Caco-2 (cell line): ENCODE results near the gene ADCY10. TPM values are rescaled to one million over a fixed set of nuclear protein-coding genes. Genes with fewer than 3 reads are reported as not detected.

Source experiments
- BruUV-seq: library from RNA; stranded (reverse); fragments of 400-500 nt; replicated peaks from 2 replicates; lab custom pipeline; 2021; lab: Mats Ljungman, UMichigan
- CTCF ChIA-PET: fragments of 300-600 bp; sonication (Branson Sonifier 250); formaldehyde crosslinking; loops from one replicate; lab custom pipeline; 2022; ENCODE audit warnings: antibody characterized with exemption; lab: Charles Lee
- POLR2A ChIA-PET: fragments of 300-600 bp; sonication (Branson Sonifier 250); formaldehyde crosslinking; loops from one replicate; lab custom pipeline; 2022; ENCODE audit warnings: antibody characterized with exemption; lab: Charles Lee
- DNase-seq, 2 experiments: peaks; one replicate each; pipeline versions ENCODE4 v3.0.0 to v3.0.0-alpha.2; 2020 to 2022
- H3K27me3 ChIP-seq: replicated peaks from 2 replicates; pipeline ENCODE4 v1.6.0; 2011; ENCODE audit warnings: low read length; ENCODE audit not compliant: control insufficient read depth, insufficient read depth
- H3K36me3 ChIP-seq: 2 replicates; pipeline ENCODE4 v1.5.1; 2011; ENCODE audit warnings: low read length; ENCODE audit not compliant: control insufficient read depth, insufficient read depth
- H3K4me1 ChIP-seq: fragments of 250-450 bp; sonication (Bioruptor Pico); 2 replicates; pipeline ENCODE4 v1.5.1; 2020; ENCODE audit warnings: mild to moderate bottlenecking
- H3K4me3 ChIP-seq: 2 replicates; pipeline ENCODE4 v1.5.1; 2011; ENCODE audit warnings: low read depth, mild to moderate bottlenecking, control low read depth, low read length
- H3K9me3 ChIP-seq: fragments of 250-450 bp; sonication (Bioruptor Pico); 2 replicates; pipeline ENCODE4 v1.5.1; 2020; ENCODE audit warnings: mild to moderate bottlenecking, moderate library complexity
- H3K27ac Mint-ChIP-seq: one replicate; pipeline ENCODE4 v1.8.0; 2022; ENCODE audit warnings: mixed read lengths; ENCODE audit not compliant: unreplicated experiment
- H3K27me3 Mint-ChIP-seq: one replicate; pipeline ENCODE4 v1.8.0; 2022; ENCODE audit warnings: mixed read lengths; ENCODE audit not compliant: insufficient read depth, unreplicated experiment
- H3K36me3 Mint-ChIP-seq: one replicate; pipeline ENCODE4 v1.8.0; 2022; ENCODE audit warnings: mild to moderate bottlenecking, mixed read lengths; ENCODE audit not compliant: insufficient read depth, unreplicated experiment
- H3K4me1 Mint-ChIP-seq: one replicate; pipeline ENCODE4 v1.8.0; 2022; ENCODE audit warnings: low read depth, mixed read lengths; ENCODE audit not compliant: unreplicated experiment
- H3K4me3 Mint-ChIP-seq: one replicate; pipeline ENCODE4 v1.8.0; 2022; ENCODE audit warnings: mild to moderate bottlenecking, moderate library complexity, mixed read lengths; ENCODE audit not compliant: unreplicated experiment
- H3K9me3 Mint-ChIP-seq: one replicate; pipeline ENCODE4 v1.8.0; 2022; ENCODE audit warnings: mixed read lengths; ENCODE audit not compliant: unreplicated experiment
- CTCF ChIP-seq, 2 experiments: fragments of 200-600 bp in 1 of 2; IDR thresholded peaks; 1 replicate in 1 of 2; 2 replicates in 1 of 2; pipeline versions ENCODE4 v1.5.1 to v1.8.0; 2011 to 2022; ENCODE audit warnings: antibody characterized with exemption in 1 of 2, control low read depth in 1 of 2, inconsistent platforms in 1 of 2, low read depth in 1 of 2, low read length in 1 of 2, mild to moderate bottlenecking in 1 of 2, moderate library complexity in 1 of 2; ENCODE audit not compliant: insufficient read depth in 1 of 2, severe bottlenecking in 1 of 2, unreplicated experiment in 1 of 2
- intact Hi-C: fragments of 100-400 bp; cut with micrococcal nuclease; formaldehyde crosslinking; loops from one replicate; pipeline ENCODE4 v1.10.0; 2022; ENCODE audit not compliant: unreplicated experiment
- total RNA-seq: library from RNA; stranded (reverse); gene quantifications from 2 replicates; pipeline ENCODE4 v1.2.3, GENCODE V29; 2022

Gene ADCY10
- total RNA-seq, 1 experiment from 2014 or later: 1.7 TPM

GRCh38 chr1:167947733-167948132 lies 33.8 kb upstream of the ADCY10 start:
- H3K4me1 Mint-ChIP-seq: peaks cover 29% of the 10 kb centered on the region
- intact Hi-C loops: no loop called here
- POLR2A ChIA-PET: no interaction called here
- H3K4me3 Mint-ChIP-seq: peak overlapping the region; percentile 69
- Histone ChIP-seq H3K4me1 (peaks cover 23% of the 10 kb centered on the region), H3K27me3 (no peaks in the 10 kb centered on the region), H3K4me3 (no peak overlapping the region), H3K9me3 (no peaks in the 10 kb centered on the region), H3K36me3 (peaks cover 3% of the 10 kb centered on the region; the same call in 1 of the 2 replicates)
- TF ChIP-seq CTCF (IDR thresholded peaks at IDR 0.05; ENCODE audit: insufficient read depth in 1 of 2, low read depth in 1 of 2, low read length in 1 of 2, severe bottlenecking in 1 of 2, unreplicated experiment in 1 of 2): no peak
- H3K27ac Mint-ChIP-seq: peak overlapping the region; percentile 91
- CTCF ChIA-PET: no interaction called here
- BruUV-seq: no TSS peak
- no peak for DNase-seq
- peaks cover 39% of the 10 kb centered on the region for H3K36me3 Mint-ChIP-seq
- peaks cover 6% of the 10 kb centered on the region for H3K9me3 Mint-ChIP-seq
- H3K27me3 Mint-ChIP-seq: no peaks in the 10 kb centered on the region

- no TSS peak for BruUV-seq
- no peak overlapping the region for H3K4me3 Mint-ChIP-seq
- H3K27me3 Mint-ChIP-seq: no peaks in the 10 kb centered on the region
- intact Hi-C loops: no loop called here
- H3K9me3 Mint-ChIP-seq: no peaks in the 10 kb centered on the region
- Histone ChIP-seq H3K4me3 (no peak overlapping the region), H3K9me3 (no peaks in the 10 kb centered on the region), H3K4me1 (peaks cover 18% of the 10 kb centered on the region), H3K36me3 (0 out of 2 replicates have a peak, but pooled peaks cover 1% of the 10 kb centered on the region), H3K27me3 (no peaks in the 10 kb centered on the region)
- H3K27ac Mint-ChIP-seq: no peak overlapping the region
- TF ChIP-seq CTCF (IDR thresholded peaks at IDR 0.05; ENCODE audit: insufficient read depth in 1 of 2, low read depth in 1 of 2, low read length in 1 of 2, severe bottlenecking in 1 of 2, unreplicated experiment in 1 of 2): no peak
- CTCF ChIA-PET: no interaction called here
- no peak for DNase-seq
- POLR2A ChIA-PET: no interaction called here
- H3K4me1 Mint-ChIP-seq: peaks cover 29% of the 10 kb centered on the region
- peaks cover 31% of the 10 kb centered on the region for H3K36me3 Mint-ChIP-seq
These were observed 29.6 kb upstream of the ADCY10 start for GRCh38 chr1:167943541-167943940.

GRCh38 chr1:167940264-167940663 lies 26.3 kb upstream of the ADCY10 start:
- ChIA-PET POLR2A (no interaction called here), CTCF (no interaction called here)
- Mint-ChIP-seq H3K4me1 (peaks cover 13% of the 10 kb centered on the region), H3K27me3 (no peaks in the 10 kb centered on the region), H3K27ac (no peak overlapping the region), H3K4me3 (no peak overlapping the region), H3K9me3 (no peaks in the 10 kb centered on the region), H3K36me3 (peaks cover 37% of the 10 kb centered on the region)
- H3K9me3 ChIP-seq: no peaks in the 10 kb centered on the region
- 0 out of 2 replicates have a peak, but pooled peaks cover 7% of the 10 kb centered on the region for H3K4me1 ChIP-seq
- intact Hi-C loops: no loop called here
- no peak overlapping the region for H3K4me3 ChIP-seq
- no peak for DNase-seq
- BruUV-seq: no TSS peak
- no peaks in the 10 kb centered on the region for H3K27me3 ChIP-seq
- 0 out of 2 replicates have a peak, but pooled peaks cover 1% of the 10 kb centered on the region for H3K36me3 ChIP-seq
- TF ChIP-seq CTCF (IDR thresholded peaks at IDR 0.05; ENCODE audit: insufficient read depth in 1 of 2, low read depth in 1 of 2, low read length in 1 of 2, severe bottlenecking in 1 of 2, unreplicated experiment in 1 of 2): no peak
